Measurements from ENCODE around the gene STUB1.

GRCh38 chr16:648781-649589 lies 31.2 kb upstream of the STUB1 start, which contains the start of gene WDR90:
- TF ChIP-seq EGR1 (IDR thresholded peaks at IDR 0.05; ENCODE audit: low read depth): no peak
- TF ChIP-seq POLR2AphosphoS5 (IDR thresholded peaks at IDR 0.05; ENCODE audit: low read depth, low read length): no peak; the same call in 1 of the 2 replicates
- TF ChIP-seq ZNF274 (IDR thresholded peaks at IDR 0.05; ENCODE audit: low read depth, low read length): no peak
- peak; percentile 44 for TF ChIP-seq POLR2A (IDR thresholded peaks at IDR 0.05; ENCODE audit: borderline replicate concordance, extremely low read depth, insufficient read depth, insufficient read length)
- TF ChIP-seq, protein P1, sequence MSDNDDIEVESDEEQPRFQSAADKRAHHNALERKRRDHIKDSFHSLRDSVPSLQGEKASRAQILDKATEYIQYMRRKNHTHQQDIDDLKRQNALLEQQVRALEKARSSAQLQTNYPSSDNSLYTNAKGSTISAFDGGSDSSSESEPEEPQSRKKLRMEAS (IDR thresholded peaks at IDR 0.05): peak; percentile 90
- TF ChIP-seq CTCF (IDR thresholded peaks at IDR 0.05 in 2 of 3, conservative IDR thresholded peaks at IDR 0.05 in 1 of 3; ENCODE audit: borderline replicate concordance in 1 of 3, insufficient read depth in 1 of 3, low read depth in 2 of 3, low read length in 2 of 3): no peak
